Stimulated activated CD4-positive, alpha-beta T cell treated with anti-CD3 and anti-CD28 coated beads, Interleukin-2, amount 100 ng/mL, for 24 hours (primary cell): ENCODE measurements around the gene TMA7.

ENCODE experiments used
- DNase-seq, 2 donors: peaks; one replicate each; pipeline ENCODE4 v3.0.0-alpha.2; 2020

Gene TMA7

DNA sequence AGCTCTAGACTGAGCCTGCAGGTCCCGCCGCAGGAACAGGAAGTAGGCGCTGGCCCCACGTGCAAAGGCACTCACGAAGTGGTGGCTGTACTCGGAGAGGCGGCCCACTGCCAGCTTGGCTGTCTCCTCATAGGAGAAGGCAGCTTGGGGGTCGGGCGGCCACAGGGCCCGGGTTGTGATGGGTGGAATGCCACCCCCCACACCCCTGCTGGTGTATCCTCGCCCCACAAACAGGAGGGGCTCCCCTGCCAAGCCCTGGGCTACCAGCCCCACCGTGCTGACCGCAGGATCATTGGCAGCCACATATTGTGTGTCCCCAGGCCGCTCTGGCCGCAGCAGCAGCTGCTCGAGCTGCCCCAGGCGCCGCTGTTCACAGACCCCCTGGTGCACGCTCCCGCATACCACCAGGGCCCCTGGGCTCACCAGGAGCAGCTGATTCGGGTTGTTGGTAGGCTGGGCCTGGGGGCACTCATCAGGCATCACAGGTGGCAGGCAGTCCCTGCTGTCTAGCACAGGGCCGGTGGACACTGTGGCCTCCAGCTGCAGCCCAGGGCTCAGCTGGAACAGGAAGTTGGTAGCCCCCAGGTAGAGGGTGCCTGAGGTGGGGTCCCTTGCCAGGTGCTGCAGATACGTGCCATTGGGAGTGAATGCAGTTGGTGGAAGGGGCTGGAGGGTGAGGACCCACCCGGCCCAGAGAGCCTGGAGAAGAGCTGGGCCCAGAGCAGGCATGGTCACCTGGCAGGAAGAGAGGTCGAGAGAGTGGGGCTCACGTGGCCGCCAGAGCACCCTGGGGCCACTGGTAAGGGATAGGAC is 16.0 kb upstream of the TMA7 start:
- no peak for DNase-seq

DNA sequence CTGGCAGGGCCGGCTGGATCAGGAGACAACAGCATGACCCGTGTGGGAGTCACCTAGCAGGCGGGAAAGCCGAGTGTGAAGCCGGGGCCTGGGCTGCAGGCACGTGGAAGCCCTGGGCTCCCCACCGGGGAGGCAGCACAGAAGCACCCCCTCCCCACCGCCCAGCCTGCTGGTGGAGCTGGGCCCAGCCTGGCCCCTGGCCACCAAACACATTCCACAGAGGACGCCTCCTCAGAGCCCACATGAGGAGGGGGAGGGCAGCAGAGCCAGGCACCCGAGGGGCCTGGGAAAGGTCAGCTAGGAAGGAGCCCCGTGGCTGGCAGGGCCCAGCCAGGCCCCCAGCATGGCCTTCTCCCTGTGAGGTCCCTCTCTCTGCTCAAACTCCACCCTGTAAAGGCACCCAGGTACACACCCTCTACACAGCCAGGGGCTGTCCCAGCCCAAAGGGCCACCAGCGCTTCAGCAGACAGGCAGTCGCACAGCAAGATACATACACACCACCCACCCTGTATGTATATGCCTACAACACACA is 14.7 kb upstream of the TMA7 start:
- no peak for DNase-seq

DNA sequence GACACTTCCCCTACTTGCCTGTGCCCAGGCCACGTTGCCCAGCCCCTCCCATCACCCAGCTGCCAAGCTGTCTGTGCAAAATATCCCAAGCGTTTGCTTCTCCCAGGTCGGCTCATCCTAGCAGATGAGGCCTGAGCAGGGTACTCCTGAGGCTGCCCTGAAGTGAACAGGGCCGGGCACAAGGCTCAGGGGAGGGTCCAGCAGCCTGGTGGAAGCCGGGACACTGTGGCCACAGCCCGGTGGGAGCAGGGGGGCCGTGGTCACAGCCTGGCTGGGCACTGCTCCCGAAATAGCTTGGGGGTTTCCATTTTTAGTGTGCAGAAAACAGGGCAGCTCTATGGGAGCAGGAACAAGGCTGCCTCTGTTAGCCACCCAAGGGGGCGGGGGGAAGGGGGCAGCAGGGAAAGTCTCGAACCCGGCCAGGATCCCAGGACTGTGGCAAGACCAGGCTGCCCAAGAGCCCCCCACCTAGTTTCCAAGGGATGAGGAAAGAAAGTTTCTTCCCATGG is 13.6 kb upstream of the TMA7 start:
- DNase-seq, result no peak

DNA sequence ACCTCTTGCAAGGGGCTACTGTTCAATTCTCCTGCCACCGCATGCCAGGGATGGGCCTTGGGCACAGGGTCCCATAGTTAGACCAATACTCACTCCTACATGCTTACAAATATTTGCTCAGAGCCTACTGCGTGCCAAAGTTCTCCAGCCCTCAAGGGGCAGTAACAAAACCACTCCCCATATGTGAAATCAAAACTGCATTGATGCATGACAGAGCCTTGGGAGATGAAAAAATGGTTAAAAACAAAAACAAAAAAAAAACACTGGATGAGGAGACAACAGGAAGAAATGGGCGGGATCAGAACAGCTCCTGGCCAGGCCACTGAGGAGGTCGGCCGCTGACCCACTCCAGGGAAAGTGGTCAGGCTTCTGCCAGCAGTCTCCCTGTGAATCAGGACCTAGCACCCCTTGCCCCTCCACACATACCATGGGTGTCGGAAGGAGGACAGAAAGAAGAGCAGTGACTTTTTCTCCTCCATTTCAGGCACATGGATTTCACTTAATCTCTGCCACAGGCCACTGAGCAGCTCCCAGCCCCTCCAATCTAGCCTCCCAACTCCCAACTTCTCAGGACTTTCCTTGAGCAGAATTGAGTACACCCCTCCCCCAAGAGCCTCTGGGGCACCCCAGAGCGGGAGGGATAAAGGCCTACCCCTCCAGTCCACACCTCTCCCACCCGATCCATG is 13.0 kb upstream of the TMA7 start:
- no peak for DNase-seq

DNA sequence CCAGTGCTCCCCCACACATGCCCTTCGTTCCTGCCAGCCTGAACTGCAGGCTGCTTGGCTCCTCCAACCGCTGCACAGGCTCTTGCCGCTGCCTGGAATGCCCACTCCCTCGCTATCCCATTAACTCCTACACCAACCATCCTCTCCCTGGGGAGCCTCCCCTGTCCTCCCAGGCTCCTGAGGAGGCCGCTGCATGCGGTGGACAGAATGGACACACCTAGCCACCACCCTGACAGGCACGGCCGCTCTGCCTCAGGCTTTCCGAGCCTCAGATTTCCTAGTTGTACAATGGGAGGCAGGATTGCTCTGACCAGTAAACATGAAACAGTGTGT is 12.5 kb upstream of the TMA7 start:
- DNase-seq, result no peak

DNA sequence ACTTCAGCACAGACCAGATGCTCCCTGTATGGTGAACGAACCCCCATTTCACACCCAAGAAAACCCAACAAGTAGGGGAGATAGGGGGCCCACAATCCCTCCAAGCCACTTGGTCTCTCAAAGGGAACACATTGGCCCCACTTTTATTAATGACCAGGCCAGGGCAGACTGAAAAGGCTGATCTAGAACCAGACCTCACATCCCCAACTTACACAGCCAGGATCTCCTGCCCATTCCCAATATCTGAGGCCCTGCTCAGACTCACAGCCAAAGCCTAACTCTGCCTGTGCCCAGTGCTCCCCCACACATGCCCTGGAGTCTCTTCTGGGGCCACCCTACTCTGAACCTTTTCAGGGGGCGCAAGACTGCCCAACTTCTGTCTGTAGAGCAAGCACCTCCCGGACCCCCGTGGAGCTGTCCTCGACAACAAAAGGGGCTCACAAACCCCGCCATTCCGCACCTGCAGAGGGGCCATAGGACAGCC is 11.9 kb upstream of the TMA7 start:
- no peak for DNase-seq

DNA sequence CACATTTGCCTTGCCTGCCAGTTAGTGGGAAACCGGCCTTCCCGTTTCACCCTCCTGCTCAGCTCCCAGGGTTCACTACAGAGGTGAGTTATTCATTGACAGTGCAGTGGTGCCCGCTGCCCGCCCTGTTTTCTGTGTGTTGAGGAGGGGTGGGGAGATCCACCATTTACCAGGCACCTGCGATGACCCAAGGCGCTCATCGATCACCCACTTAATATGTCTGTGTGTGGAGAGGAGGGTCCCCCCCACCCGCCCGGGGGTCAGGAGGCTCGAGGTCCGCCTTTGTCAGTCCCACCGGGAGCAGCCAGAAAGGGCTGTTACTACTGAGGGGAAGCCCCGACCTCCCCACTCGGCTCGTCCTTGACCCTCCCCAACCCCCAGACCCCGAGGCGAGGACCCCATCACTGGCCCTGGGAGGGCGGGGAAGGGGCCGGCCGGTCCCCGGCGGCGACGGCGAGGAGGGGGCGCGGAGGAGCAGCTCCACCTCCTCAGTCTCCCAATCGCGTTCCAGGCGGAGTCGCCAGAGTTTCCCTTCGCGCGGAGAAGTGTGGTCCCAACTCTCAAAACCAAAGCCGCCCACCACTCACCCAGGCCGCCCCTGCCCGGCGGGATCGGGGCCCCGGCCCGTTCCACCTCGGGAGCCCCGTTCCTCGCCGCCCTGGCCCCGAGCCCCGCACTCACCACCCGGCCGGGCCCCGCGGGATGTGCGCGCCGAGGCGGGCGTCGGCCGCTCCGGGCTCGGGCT is 11.3 kb upstream of the TMA7 start:
- no peak for DNase-seq

DNA sequence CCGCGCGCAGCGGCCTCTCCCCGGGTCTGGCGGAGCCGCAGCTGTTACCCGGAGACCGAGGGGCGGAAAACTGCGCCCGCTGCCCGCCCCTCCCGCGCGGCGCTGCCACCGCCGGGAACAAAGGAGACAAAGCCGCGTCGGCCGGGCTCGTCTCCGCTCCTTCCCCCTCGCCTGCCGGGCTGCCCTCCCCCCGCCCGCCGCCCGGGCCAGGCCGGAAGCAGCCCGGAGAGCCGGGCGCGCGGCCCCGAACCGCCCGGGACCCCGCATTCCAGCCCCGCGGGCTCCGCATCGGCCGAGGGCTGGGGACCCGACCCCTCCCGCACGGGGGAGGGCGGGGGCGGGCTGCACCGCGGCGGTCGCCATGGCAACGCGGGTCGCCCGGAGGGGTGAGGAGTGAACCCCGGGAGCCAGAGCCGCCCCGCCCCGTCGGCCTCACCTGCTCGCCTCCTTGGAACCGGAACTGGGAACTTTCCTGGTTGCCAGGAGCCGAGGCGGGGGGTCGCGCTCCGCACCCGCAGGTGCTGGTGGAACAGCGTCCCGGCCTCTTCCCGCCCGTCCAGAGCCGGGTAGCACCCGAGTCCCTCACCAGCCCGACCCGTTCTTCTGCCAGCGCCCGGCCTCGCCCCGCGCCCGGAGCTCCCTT is 10.6 kb upstream of the TMA7 start:
- peak; percentile 68 for DNase-seq

DNA sequence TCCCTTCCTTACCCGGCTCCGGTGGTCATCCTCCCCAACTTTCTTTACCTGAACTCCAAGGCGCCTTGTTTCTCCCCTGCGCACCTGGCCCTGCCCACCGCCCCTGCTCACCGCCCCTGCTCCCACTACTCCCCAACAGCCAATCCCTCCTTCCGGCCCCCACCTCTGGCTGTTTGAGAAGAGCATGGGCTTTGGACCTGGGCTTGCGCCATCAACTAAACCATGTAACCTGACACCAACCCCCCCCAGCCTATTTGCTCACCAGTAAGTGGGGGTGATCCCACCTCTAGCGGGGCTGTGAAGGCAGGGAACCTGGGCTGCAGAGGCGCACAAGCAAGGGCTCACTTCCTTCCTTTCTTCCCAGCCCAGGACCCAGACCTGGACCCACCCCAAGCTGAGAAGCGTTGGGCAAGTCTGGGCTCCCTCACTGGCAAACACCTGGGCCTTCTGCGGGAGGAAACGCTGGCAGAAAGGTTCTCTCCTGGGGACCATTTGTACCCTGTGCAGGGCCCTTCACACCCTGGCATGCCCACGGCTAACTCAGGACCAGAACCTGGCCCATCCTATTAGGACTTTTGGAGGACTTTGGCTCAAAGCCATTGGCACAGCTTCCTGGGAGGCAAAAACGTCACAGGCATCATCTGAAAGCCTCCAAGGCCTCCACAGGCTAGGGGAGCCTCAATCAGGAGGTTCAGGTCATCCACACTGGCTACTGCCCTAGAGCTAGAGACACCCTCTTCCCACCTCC is 9.9 kb upstream of the TMA7 start, which contains the start of gene PLXNB1:
PLXNB1 (minus strand) TSS at position 127 of the 748 bp plus-strand sequence. CDS start 5,475 bp downstream, outside the sequence.
- peak in 1 of 2 donors; percentile 22 for DNase-seq

DNA sequence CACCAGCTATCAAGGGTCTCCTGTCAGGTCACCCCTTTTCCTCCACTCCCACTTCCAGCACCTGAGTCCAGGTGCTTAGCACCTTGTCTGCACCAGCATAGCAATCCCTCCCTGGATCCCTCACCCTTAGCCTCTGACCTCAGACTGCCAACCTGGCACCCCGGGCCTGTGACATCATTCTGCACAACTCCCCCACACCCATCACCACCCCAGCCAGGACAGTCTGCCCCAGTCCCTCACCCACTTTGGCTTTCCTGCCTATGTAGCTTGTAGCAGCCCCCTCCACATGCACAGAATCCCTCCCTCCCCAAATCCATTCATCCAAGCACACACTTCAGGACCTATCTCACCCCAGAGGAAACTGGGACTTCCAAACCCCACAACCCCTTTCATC is 9.4 kb upstream of the TMA7 start:
- no peak for DNase-seq

DNA sequence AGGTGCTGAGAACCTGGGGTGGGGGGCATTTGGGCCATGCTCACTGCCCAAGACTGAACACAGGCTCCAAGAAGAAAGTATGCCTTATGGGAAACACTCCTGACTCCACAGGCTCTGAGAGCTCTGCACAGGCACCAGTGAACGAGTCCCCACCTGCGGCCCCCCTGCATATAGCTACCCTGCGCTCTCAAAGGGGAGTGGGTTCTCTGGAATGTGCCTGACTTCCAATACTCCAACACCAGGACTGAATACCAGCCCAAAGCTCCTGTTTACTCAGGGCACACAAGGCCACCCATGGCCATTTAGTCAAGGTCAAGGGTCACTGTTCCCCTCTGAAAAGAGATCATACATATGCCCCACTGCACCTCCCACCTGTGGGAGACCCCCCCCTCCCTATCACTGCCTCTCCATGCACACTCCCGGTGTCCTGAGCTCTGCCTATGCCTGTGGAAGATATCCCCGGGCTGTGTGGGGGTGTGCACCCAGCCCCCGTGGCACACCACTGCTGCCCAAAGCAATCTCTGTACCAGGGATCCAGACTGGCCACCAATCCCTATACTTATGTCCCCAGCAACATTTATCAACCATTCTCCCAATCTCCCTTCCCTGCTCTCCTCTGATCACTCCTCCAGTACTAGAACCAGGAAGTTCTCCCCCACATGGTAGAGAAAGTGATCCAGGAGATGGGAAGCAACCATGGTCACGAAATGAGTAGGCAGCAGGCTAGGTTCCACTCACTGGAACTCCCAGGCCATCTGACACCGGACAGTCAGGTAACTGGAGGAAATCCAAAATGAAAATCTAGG is 8.6 kb upstream of the TMA7 start:
- no peak for DNase-seq

DNA sequence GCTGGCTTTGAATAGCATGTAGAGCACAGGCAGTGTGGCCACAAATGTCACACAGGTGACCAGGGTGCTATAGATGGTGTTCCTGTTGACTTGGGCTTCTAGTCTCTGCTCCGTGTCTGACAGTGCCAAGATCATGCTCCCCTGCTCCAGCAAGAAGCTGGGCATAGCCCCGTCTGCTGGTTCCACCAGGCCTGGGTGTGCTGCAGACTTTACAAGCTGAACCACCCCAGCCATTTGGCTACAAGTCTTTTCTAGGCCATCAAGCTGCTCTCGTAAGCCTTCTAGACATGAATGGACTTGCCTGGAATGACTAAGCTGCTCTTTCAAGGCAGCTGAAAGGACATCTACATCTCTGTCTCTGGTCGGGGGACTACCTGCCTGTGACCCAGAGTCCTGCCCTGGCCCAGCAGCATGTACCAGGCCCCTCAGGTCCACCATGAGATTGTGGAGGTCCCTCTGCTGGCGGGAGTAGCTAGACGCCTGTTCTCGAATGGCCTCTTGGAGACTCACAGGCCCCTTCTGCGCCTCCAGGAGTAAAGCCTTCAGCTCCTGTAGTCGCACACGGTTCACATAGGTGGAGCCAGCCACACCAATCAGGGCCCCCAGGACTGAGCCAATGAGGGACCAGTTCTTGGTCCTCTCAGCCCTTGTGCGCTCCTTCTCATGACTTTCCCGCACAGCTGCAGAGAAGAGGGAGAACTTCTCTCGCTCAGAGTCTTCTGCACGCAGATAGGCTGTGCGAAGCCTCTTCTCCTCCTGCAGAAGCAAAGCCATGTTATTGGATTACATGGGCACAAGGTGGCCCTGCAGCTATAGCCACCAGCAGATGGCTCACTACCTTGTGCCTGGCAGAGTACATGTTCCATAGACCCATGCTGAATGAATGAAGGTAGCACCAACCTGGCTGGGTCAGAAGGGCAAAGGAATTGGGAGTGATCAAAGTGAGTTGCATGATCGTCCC is 7.4 kb upstream of the TMA7 start:
- DNase-seq, result no peak

DNA sequence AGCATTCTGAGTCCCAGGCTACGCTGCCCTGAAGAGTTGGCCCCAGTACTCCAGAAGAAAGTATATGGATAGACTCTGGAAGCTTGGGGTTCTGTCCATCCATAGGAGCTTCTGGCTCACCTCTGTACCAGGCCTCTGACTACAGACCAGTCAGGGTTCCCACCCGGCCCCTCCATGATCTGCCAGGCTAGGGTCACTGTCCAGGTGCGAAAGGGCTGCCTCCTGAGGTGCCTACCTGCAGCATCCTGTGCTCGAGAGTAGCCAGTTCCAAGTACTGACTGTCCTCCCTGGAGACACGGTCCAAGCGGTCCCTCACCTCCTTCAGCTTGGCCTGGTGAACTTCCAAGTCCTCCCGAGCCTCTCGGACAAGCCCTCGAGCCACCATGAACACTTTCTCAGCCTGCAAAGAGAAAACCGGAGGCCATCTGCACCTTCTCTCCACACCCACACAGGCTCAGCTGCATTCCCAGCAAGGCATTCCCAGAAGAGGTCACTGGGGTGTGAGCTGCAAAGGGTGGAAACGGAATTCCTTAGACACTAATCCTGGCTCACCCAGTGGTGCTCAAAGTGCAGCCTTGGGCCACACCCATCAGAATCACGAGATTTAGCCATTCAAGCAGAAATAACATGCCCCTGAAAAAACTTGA is 6.5 kb upstream of the TMA7 start:
- DNase-seq, result no peak

DNA sequence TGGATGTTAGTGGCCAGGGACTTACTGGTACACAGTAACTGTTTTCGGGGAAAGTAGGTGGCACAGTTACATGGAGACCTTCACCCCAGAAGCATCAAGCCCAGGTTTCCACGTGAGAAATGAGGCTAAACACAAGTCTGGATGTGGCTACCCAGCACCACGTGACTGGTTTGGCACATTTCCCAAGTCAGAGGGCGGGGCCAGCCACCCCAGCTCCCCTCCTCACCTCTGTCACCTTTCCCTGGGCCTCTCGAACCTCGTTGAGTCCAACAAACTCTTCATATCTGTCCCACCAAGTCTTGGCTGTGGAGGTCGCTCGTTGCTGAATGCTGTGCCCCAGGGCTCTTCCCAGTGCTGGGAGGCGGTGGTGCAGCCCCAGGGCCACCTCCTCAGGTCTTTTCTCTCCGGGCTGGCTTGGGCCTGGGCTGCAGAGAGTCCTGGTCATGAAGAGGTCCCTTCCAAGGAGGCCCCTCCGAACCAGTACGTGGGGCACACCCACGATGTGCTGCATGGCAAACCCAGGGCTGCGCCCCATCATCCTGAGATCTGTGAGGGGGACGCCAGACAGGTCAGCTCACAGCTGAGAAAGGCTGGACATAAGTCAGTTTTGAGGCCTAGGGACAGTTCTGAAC is 5.3 kb upstream of the TMA7 start:
- no peak for DNase-seq

DNA sequence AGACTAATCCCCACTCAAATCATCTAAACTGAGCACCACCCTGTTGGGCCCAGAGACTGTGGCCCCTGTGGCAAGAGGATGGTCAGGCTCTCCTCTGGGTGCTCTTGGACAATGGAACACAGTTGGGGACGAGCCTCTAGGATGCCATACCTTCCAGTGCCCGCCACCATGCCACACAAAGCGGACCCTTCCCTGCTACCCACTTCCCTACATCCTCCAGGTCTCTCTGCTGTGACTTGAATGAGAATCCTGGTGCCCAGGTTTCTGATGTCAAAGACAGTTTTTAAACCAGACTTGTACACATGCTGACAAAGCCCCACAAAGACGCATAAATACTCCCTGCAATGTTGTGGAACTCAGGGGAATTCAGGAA is 4.8 kb upstream of the TMA7 start:
- no peak for DNase-seq

DNA sequence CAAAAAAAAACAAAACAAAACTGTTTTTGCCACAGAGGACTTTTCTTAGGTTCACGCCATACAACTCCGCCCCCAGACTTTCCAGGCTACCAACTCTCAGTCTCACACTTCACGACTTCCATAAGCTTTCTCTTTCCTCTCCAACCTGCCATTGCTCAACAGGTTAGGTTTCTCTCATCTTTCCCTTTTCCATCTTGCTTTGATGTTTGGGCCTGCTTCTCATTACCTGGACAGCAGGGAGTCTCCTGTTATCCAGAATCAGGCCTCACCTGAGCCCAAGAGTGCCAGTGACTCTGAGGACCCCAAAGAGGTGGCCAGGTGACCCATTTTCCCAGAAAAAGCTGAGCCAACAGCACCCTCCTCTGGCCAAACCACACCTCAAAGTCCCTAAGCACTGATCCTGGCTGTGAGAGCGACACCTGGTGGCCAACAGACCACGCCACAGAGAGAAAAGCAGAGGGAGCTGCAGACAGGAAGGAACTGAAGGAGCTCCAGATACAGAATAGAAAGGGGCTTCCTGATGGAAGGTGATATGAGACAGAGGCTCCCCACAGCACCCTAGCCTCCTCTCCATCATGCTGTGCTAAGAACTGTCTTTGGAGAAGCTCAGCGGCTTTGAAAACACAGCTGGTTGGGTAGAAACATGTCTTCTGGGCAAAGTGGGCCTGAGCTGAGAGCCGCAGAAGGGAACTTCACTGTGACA is 4.1 kb upstream of the TMA7 start:
- DNase-seq, result peak; percentile 86 to 88

DNA sequence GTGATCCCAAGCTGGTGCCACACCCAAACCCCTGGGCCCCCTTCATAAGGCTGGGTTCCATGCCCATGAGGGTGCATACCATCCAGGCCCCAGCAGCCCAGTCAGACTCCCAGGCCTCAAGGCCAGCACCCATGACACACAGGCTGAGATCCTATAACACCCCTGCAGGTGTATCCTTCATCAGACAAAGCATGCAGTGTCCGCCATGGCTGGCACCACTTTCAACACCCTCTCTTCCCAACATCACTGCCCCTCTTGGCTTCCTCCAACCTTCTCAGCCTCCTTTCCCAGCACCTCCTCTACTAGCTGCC is 3.6 kb upstream of the TMA7 start:
- no peak for DNase-seq

DNA sequence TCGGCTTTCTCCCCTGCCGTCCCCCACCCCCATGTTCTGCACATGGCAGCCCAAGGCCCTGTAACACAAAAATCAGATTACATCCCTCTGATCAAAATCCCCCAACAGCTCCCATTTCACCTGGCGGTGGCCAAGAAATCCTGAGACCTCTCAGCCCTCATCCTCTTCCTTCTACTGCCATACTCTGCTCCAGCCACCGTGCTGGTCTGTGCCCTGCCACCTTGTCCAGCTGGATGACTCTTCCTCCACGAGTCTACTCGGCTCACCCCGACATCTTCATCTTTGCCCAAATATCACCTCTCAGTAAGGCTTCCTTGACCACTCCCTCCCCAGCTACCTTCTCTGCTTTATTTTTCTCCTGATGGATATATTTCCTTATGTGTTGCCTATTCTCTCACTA is 3.2 kb upstream of the TMA7 start:
- DNase-seq, result no peak
